ENCODE results near the gene CCNJL.

The CCNJL gene

GRCh38 chr5:160211352-160211751 is 101.0 kb downstream of the CCNJL start:
- DNase-seq: no peak

- no peak for DNase-seq
Measured at GRCh38 chr5:160210606-160211005, 101.8 kb downstream of the CCNJL start.

GRCh38 chr5:160209917-160210316 is 102.4 kb downstream of the CCNJL start:
- no peak for DNase-seq

- DNase-seq: no peak
Measured at GRCh38 chr5:160207061-160207460, 105.3 kb downstream of the CCNJL start.

Data from CD4-positive, alpha-beta T cell treated with Interferon gamma for 1 hour (primary cell).